HG03469 (cell line): ENCODE measurements around the gene REG3G.
A peak's percentile ranks its signal among the peaks of the same experiment; 100 is the strongest.

Experiments
- ATAC-seq: cut with Tn5 transposase; IDR thresholded peaks from one replicate; pipeline ENCODE4 v1.9.1; 2021; ENCODE audit warnings: mild to moderate bottlenecking, moderate library complexity, moderate number of reproducible peaks; ENCODE audit not compliant: unreplicated experiment

Gene REG3G

GRCh38 chr2:79025421-79025820 is at the start of gene REG3G:
REG3G (plus strand) TSS chr2:79025702; CDS start chr2:79026094, 392 bp downstream.
- ATAC-seq: no peak

- peak; percentile 97 for ATAC-seq
These were observed 47.8 kb upstream of the REG3G start for GRCh38 chr2:78977661-78978145.

GRCh38 chr2:78978340-78978739 is 47.2 kb upstream of the REG3G start:
- no peak for ATAC-seq

GRCh38 chr2:78979380-78980151 is 45.9 kb upstream of the REG3G start:
- ATAC-seq: no peak

GRCh38 chr2:78980152-78980465 is 45.4 kb upstream of the REG3G start:
- ATAC-seq: no peak

GRCh38 chr2:78980871-78981270 is 44.6 kb upstream of the REG3G start:
- no peak for ATAC-seq

- no peak for ATAC-seq
These were observed 42.7 kb upstream of the REG3G start for GRCh38 chr2:78982638-78983330.

- ATAC-seq: no peak
These were observed 41.1 kb upstream of the REG3G start for GRCh38 chr2:78984386-78984785.

GRCh38 chr2:78985558-78985957 is 39.9 kb upstream of the REG3G start:
- ATAC-seq: no peak

GRCh38 chr2:78989051-78989450 is 36.5 kb upstream of the REG3G start:
- ATAC-seq: no peak

- ATAC-seq: no peak
These were observed 33.1 kb upstream of the REG3G start for GRCh38 chr2:78992451-78992806.

- ATAC-seq: no peak
These were observed 32.5 kb upstream of the REG3G start for GRCh38 chr2:78992807-78993517.

- no peak for ATAC-seq
These were observed 31.9 kb upstream of the REG3G start for GRCh38 chr2:78993518-78994148.

- no peak for ATAC-seq
These were observed 30.7 kb upstream of the REG3G start for GRCh38 chr2:78994789-78995188.

GRCh38 chr2:78999406-78999805 is 26.1 kb upstream of the REG3G start:
- no peak for ATAC-seq

GRCh38 chr2:79000008-79000576 is 25.4 kb upstream of the REG3G start:
- ATAC-seq: no peak

GRCh38 chr2:79001285-79001684 is 24.2 kb upstream of the REG3G start:
- ATAC-seq: no peak

GRCh38 chr2:79004680-79005079 is 20.8 kb upstream of the REG3G start:
- ATAC-seq: no peak

- ATAC-seq: no peak
These were observed 20.3 kb upstream of the REG3G start for GRCh38 chr2:79005216-79005615.

- no peak for ATAC-seq
These were observed 16.1 kb upstream of the REG3G start for GRCh38 chr2:79009388-79009787.

- no peak for ATAC-seq
These were observed 14.0 kb upstream of the REG3G start for GRCh38 chr2:79011496-79011895.
